Peyer's patch (tissue), 4 donors: Measurements from ENCODE around the gene KRT17.

ENCODE experiments used
- POLR2A ChIP-seq, 2 donors: fragments of 450-650 bp; IDR thresholded peaks; one replicate each; pipeline ENCODE4 v1.5.1; 2017; ENCODE audit warnings: antibody characterized with exemption in 2 of 2, mild to moderate bottlenecking in 2 of 2, moderate library complexity in 2 of 2
- TF ChIP-seq, protein P1 (sequence below), 6 experiments: fragments of 450-650 bp in 4 of 6; fragments of 200-600 bp in 2 of 6; sonication (generic) in 1 of 6; IDR thresholded peaks; one replicate each; pipeline ENCODE4 v1.5.1; 2017 to 2019; ENCODE audit warnings: antibody characterized with exemption in 6 of 6, mild to moderate bottlenecking in 3 of 6, moderate library complexity in 1 of 6

GRCh38 chr17:41586863-41587495 lies 37.4 kb downstream of the KRT17 start, which contains the start of gene KRT14:
- TF ChIP-seq POLR2A (IDR thresholded peaks at IDR 0.05): no peak
- TF ChIP-seq, protein P1, sequence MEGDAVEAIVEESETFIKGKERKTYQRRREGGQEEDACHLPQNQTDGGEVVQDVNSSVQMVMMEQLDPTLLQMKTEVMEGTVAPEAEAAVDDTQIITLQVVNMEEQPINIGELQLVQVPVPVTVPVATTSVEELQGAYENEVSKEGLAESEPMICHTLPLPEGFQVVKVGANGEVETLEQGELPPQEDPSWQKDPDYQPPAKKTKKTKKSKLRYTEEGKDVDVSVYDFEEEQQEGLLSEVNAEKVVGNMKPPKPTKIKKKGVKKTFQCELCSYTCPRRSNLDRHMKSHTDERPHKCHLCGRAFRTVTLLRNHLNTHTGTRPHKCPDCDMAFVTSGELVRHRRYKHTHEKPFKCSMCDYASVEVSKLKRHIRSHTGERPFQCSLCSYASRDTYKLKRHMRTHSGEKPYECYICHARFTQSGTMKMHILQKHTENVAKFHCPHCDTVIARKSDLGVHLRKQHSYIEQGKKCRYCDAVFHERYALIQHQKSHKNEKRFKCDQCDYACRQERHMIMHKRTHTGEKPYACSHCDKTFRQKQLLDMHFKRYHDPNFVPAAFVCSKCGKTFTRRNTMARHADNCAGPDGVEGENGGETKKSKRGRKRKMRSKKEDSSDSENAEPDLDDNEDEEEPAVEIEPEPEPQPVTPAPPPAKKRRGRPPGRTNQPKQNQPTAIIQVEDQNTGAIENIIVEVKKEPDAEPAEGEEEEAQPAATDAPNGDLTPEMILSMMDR (IDR thresholded peaks at IDR 0.05): no peak
